ENCODE measurements around the gene OXCT1.

DNA sequence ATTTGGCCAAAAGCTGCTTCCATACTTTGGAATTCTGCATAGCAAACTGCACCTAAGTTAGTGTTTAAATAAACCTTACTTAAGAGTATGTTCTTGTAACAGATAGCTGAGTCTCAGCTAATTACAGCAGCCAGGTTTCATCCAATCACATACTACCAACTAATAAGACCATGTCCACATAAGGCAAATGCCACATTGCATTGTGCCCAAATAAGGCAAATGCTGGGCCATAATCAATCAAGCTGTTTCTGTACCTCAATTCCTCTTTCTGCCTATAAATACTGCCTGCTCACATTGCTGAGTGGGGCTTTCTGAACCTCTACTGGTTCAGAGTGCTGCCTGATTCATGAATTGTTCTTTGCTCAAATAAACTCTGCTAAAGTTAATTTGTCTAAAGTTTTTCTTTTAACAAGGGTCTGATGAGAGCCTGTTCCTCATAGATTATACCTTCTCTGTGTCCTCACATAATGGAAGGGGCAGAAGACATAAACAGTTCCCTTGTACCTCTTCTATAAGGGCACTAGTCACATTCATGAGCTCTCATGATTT lies 4.4 kb upstream of the OXCT1 start:
- TF ChIP-seq, protein P1, sequence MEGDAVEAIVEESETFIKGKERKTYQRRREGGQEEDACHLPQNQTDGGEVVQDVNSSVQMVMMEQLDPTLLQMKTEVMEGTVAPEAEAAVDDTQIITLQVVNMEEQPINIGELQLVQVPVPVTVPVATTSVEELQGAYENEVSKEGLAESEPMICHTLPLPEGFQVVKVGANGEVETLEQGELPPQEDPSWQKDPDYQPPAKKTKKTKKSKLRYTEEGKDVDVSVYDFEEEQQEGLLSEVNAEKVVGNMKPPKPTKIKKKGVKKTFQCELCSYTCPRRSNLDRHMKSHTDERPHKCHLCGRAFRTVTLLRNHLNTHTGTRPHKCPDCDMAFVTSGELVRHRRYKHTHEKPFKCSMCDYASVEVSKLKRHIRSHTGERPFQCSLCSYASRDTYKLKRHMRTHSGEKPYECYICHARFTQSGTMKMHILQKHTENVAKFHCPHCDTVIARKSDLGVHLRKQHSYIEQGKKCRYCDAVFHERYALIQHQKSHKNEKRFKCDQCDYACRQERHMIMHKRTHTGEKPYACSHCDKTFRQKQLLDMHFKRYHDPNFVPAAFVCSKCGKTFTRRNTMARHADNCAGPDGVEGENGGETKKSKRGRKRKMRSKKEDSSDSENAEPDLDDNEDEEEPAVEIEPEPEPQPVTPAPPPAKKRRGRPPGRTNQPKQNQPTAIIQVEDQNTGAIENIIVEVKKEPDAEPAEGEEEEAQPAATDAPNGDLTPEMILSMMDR (IDR thresholded peaks at IDR 0.05), result no peak
- TF ChIP-seq POLR2A (IDR thresholded peaks at IDR 0.05), result no peak
